NCI-H446 treated with DMSO at 0.1 percent for 48 hours (cell line): Measurements from ENCODE around the gene ZNF385D.

Experiments used
- DNase-seq: peaks from one replicate; lab custom pipeline; 2025; lab: John Stamatoyannopoulos, UW

Gene ZNF385D

DNA sequence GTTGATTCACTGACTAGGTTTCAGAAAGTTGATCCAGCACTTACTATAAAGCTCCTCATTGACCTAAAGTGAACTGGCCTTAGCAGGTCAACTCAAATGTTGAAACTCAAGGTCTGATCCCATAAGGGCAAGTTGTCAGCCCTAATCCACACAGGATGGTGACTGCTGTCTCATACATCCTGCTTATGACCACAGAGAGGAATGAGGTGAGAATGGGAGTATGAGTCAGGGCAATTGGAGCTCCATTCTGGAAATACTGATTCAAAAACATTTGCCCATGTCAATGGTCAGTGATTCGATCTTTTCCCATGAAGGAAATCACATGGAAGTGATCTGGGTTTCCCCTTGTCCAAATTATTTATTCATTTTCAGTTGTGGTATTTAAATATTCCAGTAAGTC lies 78.7 kb downstream of the ZNF385D start:
- no peak for DNase-seq

DNA sequence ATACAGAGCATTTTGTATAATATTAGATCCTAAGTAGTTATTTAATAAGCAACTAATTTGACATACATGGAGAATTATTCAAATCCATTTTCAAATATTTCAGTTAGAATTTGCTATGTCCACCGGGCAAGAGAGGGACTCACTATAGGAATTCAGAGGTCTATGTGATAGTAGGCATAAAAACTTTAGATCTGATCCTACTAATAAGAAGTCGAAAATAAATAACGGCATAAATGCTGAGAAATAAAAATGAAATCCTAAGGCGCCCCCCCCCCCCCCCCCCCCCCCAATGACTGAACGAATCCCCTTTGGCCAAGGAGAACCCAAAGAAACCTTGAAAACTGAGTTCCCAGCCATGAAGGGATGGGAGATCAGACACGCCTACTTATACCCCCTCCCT lies 80.6 kb downstream of the ZNF385D start:
- no peak for DNase-seq

DNA sequence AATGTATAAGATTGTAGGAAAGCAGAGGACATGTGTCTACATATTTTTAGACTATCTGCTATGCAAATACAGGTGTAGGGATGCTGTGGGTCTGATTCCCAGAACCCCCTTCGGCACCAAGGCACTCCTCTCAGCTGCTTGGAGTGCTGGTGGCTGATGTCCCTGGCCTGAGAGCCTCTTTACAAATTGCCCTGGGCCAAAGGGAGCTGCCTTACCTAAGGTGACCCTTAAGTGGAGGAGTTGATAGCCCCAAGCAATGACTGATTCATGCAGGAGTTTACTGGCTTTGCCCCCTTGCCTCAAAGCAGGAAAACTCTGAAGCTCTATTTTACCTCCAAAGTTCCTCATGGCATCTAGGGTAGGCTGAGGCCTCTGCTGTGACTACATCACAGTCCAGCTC lies 83.0 kb downstream of the ZNF385D start:
- no peak for DNase-seq

DNA sequence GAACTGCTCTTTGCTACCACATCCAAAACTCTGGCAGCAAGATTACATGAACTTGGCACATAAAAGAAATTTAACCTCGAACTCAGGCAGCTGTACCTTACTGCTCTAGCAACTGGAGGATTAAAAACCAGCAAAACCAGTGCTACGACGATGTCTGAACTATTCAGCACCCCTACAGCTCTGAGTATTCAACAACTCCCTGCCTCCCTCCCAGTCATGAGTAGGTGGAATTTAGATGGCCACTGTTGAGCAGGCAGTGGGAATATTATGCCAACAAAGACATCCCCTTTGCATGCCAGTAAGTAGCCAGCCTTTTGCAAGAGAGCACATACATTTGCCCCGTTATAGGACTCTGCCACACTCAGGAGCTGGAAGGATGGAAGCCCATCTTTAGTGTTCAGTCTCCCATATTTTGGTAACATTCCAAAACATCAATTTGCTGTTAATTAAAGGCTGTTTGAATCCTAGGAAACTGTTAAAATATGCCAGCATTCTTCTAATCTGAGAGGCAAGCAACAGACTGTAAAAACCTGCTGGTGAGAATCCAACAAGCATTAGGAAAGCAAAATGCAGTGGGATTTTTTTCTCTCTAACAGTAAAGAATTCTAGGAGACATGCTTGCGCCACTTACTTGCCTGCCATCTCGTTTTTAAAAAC lies 85.4 kb downstream of the ZNF385D start:
- peak; percentile 61 for DNase-seq

DNA sequence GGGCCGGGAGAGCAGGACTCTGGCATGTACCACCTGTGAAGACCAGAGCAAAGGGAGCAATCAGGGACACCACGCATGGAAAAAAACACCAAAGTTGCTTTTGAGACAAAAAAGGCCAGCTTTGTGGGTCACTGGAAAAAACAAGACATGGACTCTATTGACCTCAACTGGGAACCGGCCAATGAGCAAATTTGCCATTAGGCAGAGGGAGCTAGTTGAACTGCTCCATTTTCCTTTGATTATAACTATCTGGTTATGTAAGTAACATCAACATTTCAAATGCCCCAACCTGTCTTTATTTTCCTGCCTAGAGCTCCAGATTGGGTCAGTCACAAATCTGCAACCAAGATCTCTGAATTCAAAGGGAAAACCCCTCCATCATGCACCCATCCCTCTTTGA lies 86.0 kb downstream of the ZNF385D start:
- no peak for DNase-seq

DNA sequence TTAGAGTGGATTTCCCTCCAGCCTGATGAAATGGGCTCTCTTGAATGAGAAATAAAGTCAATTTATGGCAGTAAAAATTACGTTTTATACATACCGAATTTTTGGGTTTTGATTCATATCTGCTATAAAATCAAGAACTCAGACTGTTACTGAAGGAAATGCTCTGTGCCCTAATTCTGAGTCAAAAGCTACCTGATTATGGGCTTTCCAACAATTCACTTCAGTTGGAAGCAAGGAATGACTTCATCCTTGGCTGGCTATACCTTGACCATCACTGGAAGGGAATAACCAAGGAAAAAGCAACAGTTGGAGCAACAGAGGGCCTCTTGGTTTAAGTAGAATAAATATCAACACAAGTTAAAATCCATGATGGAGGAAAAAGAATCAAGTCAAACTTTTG lies 88.6 kb downstream of the ZNF385D start:
- DNase-seq, result no peak

DNA sequence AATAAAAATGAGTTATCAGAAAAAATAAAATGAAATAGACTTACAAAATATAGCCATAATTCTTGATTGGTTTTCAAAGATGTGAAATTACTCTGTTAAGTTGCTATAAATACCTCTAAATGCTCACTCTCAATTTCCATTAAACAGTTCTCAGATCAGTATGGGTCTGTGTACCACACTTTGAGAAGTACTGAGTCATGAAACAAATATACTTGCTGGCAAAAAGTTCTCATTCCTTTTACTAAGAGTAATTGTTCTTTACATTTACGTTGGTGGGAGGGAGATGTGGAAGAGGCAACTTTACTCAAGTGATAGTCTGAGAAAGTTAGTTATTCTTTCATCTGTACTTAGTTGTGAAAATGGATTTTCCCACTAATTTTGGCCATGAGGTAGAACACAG lies 96.3 kb downstream of the ZNF385D start:
- DNase-seq, result no peak

DNA sequence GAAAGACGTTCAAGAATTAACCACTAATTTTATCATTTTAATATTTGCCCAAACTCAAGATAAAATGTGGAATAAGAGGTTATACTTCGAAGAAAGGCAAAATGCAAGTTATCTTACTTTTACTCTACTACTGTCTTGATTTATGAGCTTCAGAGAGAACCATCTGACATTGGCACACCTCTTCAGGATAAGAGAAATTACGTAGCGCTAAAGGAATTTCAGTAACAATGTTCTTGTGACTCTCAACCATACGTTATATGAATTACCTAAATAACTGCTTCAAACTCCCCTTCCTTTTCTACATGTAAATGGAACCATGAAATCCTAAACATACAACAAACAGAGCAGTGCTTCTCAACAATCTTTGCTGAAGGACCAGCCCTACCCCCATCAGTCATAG lies 96.8 kb downstream of the ZNF385D start:
- no peak for DNase-seq

DNA sequence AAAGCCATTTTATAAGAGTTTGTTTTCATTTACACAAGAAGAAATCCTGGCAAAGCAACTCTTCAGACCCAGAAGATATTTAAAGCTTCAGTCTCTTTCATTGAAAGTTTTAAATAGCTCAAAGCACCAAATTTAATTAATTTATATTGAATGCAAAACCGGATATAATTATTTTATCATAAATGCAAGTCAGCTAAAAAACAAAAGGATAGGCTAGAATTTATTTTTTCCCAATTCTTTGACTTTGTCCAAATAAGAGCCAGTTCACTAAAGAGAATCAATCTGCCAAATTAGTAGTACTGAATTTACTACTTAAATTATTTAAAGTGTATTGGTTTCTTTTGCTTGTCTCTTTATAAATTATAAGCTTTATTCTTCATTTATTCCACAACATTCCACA lies 101.5 kb downstream of the ZNF385D start:
- no peak for DNase-seq

DNA sequence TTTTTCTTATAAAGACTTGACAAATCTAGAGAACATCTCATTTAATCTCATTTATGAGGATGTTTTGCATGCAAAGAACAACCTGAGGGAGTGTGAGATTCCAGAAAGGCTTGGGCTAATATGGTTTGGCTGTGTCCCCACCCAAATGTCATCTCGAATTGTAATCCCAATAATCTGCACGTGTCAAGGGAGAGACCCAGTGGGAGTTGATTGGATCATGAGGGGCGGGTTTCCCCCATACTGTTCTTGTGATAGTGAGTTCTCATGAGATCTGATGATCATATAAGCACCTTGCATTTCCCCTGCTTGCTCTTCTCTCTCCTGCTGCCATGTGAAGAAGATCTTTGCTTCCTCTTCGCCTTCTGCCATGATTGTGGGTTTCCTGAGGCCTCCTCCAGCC lies 103.0 kb downstream of the ZNF385D start:
- DNase-seq, result no peak

DNA sequence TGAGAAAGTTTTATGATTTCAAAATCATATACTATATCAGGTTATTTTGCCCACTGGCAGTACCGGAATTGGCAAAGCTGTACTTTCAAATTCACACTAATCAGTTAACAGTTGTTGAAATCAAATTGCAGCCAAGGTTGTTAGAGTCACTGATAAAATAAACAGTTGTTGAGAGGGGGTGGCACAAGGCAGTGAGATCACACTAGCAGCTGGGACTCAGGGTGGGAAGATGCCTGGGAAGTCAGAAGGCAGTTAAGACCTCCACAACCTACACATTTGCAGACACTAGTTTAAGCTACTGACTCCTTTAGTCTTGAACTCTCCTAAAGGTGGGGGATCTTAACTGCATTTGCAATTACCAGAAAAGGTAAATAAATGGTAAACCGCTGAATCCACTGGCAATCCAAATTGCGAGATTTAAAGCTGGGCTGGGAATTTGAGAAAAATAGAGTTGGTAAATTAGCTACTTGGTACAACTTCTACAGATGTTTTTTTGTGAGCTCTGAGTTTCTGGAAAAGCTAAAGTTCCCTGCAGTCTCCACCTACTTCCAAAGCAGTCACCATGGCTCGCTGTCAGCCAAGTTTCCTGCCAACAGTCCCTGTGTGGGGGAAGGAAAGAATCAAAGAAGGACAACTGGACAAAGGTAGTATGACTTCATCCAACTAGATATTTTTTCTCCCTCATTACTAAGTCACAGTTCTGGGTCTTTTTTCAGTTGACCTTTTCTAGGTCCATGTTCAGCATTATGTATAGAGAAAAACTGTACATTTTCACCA lies 105.7 kb downstream of the ZNF385D start:
- no peak for DNase-seq

DNA sequence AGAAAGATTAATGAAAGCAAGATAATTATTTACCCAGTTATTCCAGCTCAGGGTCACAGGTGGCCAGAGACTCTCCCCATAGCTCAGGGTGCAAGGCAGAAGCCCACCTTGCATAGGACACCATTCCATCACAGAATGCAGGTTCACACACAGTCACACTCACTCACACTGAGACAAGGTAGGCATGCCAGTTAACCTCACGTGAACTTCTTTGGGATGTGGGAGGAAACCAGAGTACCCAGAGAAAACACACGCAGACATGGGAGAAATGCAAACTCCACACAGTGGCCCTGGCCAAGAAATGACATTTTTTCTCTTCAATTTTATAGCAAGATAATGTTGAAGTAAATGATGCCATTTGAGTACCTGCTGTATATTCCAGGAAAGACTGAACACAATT lies 106.7 kb downstream of the ZNF385D start:
- no peak for DNase-seq

DNA sequence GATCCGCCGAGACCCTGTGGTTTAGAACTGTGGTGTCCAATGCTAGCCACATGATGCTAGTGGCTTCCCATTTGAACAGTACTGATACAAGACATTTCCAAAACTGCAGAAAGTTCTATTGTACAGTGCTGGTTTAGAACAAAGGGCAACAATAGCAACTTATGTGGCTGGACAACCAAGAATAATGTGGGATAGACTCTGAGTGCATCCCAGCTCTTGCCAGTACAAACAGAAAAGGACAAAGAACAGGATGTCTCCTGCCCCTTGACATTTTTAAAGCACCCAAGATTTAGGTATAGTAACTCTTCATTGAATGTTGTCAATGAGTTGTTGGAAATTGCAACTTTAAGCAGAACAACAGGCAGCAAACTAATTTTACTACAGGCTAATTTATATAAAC lies 107.3 kb downstream of the ZNF385D start:
- DNase-seq, result no peak

DNA sequence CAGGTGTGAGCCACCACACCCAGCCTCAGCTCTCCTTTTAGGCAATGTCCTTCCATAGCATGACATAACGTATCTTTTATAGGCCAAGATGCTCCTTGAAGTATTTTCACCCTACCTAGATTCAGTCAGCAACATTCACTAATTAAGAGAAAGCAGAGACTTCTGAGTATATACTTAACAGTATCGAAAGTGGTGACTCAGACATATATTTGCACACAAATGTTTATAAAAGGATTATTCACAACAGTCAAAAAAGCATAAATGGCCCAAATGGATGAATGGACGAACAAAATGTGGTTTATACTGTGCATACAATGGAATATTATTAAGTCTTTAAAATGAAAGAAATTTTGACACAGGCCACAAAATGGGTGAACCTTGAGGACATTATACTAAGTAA lies 108.6 kb downstream of the ZNF385D start:
- no peak for DNase-seq

DNA sequence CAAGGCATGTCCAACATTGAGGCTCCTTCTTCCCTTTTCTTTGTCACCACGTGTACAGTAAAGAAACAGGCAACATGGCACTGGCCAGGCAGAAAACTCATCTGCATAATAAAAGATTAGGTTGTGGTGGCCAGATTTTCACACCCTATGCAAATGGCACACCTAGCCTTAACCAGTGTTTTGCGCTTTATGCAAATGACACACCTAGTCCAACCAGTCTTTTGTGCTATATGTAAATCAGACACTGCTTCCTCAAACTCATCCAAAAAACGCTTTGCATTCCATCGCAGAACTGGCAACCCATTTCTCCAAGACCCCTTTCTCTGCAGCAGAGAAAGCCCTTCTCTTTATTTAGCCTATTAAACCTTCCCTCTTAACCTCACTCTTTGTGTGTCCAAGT lies 109.1 kb downstream of the ZNF385D start:
- no peak for DNase-seq

DNA sequence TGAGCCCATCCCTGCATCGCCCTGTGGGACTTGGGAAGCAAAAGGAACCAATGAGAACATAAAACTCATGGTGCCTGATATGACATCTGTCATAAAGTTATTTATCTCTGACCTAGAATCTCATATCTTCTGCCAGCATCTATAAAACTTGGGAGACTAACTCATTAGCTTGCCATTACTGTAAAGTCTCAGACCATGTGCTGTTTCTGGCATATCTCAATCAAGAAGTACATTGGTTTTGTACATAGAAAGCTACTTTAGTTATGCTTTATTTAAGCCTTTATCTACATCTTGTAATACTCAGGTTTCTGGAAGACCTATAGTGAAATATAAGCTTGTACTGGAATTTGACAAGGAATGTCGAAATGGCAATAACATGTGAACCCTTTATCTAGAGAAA lies 112.5 kb downstream of the ZNF385D start:
- no peak for DNase-seq

DNA sequence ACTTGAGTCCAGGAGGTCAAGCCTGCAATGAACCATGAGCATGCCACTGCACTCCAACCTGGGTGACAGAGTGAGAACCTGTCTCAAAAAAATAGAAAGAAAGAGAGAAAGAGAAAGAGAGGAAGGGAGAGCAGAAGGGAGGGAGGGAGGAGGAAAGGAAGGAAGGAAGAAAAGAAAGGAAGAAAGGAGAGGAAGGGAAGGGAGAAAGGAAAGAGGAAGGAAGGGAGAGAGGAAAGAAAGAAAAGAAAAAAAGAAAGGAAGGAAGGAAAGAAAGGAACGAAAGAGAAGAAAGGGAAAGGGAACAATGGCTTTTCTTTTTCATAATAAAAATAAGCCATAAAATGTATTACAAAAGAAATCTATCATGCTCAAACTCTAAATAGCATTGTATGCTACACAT lies 116.9 kb downstream of the ZNF385D start:
- DNase-seq, result no peak

DNA sequence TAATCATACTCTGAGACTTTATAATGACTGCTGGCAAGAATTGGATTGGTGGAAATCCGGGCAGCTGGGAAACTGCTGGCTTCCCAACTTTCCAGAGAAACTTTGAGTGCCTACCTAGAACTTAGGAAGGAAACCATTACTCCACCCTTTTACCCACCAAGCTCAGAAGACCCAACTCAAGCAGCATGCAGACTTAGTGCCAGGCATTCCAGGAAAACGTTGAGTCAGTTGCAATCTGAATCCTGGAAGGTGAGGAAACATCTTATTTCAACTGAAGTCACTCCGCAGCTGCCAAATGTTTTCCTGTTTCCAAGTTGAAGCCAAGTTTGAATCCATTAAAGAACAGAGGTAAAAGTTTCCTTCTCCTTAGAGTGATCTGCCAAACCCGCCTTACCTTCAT lies 126.5 kb downstream of the ZNF385D start:
- DNase-seq, result no peak

DNA sequence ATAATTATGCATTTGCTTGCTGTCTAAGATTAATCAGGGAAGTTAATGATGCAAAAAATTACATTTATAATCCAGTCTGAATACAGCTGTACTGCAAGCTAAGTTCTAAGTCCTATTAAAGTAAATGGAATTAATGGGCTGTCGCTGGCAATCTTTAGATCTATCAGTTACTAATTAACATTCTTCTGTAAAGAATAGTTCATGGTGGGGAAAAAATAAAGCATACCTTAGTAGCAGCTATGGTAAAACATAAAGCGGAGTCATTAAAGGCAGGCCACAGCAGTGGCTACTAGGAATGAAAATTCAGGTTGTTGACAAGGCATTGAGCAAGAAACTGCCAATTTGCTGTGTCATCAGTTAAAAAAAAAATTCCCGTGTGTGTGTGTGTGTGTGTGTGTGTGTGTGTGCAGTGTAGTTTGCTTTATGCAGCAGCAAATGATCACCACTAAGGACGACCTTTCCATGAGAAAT lies 129.8 kb downstream of the ZNF385D start:
- no peak for DNase-seq

DNA sequence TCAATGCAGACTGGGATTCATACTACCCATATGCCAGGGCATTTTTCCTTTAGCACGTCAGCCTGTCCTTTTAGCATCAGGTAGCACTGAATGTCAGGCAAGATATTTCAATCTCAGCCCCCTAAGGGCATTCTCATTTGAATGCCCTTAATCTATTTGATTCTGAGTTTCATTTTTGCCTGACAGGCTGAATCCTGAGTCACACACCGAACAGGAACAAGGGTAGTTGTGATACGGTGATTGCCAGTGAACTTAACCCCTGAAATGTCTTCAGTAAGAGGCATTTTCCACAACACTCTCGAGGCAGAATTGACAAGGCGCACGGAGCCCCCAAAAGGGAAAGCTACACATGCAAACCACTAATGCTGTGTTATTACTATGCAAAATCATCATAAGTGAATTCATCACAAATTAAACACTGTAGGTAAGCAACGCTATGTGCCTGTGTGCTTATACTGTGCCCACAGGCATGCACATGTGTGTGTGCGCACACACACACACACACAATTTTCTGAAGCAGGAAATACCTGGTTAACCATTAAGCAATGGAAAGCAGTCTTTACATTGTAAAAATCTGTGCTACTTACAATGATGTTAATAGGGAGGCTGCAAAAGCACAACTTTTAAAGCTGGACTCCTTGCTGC lies 130.4 kb downstream of the ZNF385D start:
- DNase-seq, result no peak

DNA sequence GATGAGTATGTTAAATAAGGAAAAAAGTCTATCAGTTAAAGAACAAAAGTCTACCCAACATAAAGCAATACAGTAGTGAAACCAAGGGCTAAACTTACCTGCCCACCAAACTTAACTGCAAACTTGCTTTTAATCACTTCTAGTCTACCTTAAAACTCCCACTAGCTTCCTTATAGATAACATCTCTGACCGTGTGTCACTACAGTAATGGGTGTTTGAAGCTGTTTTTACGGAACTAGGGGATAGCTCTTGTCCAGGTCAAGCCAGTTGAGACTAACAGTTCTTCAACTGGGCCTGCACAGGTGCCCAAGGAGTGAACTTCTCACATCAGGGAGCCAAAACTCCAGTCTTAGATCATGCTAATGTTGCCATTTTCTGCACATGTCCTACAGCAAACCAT lies 132.3 kb downstream of the ZNF385D start:
- no peak for DNase-seq

DNA sequence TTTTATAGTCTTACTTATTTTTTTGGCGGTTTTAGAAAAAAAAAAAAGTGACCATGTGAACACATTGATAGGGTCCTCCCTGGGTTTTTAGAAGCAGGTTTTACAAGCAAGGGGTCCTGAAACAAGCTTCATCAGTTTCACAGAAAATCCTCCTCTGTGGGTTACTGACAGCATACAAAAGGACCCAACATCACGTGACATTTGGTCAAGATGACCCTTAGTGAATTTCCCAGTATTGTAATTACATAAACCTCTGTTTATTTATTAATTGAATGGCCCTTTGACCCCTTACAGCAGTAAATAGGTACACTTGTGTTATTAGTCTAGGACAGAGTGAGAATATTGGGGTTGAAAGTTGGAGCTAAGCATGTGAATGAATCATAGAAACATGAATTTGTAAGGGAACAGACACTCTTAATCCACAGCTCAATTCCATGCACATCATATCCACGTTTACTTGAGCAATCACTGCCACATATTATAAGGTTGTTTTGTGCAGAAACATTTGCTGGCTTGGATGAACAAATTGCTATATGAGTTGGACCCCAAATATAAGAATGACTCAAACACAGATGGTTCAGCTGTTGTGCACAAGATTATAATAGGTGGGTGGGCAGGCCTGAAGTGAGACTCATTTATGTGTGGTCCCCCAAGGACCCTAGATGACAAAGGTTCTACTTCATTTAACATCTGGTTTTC lies 137.5 kb downstream of the ZNF385D start:
- no peak for DNase-seq

DNA sequence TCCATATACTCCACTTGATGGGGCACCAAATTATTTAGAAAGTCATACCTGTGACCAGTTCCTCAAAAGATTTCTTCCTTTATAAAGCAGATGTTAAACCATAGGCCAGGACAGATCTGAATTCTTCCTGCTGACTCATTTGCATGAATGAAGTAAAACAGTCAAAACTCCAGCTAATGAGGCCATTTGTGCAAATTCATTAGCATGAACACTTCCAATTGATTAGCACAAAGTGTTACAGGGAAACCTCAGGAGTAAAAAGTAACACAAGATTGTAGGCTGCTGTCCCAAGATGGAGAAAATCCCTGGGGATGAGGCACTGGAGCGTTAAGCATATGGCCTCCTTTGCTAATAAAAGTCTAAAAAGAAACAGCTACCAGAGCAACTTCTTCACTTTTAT lies 149.8 kb downstream of the ZNF385D start:
- no peak for DNase-seq
